ENCODE measurements around the gene ANAPC2. TPM values are rescaled to one million over a fixed set of nuclear protein-coding genes. Genes with fewer than 3 reads are reported as not detected.
A peak's percentile ranks its signal among the peaks of the same experiment; 100 is the strongest.

The ANAPC2 gene
- polyA plus RNA-seq, 6 donors from 2014 or later, result 6.1 to 9.3 (median 7.5) TPM

- no peaks in the 10 kb centered on the region for H3K36me3 Mint-ChIP-seq
- H3K27me3 Mint-ChIP-seq, result peaks cover 0 to 23% (median 8%) of the 10 kb centered on the region in 3 donors
- no peak overlapping the region for H3K4me3 Mint-ChIP-seq
- no peak for DNase-seq
- peaks cover 14 to 19% (median 14%) of the 10 kb centered on the region in 3 donors for H3K4me1 Mint-ChIP-seq
- H3K9me3 Mint-ChIP-seq, result peaks cover 0 to 2% (median 0%) of the 10 kb centered on the region in 7 donors
- no peak for ATAC-seq (ENCODE audit: low read depth in 2 of 2)
- H3K27ac Mint-ChIP-seq, result peak overlapping the region in 1 of 6 donors; percentile 81
Measured at GRCh38 chr9:137231372-137232039, 43.1 kb upstream of the ANAPC2 start.

GRCh38 chr9:137230705-137231371 lies 42.5 kb upstream of the ANAPC2 start, which contains the start of gene SLC34A3:
TSS of gene SLC34A3 (plus strand) at chr9:137230901. CDS start at chr9:137231703, 802 bp downstream.
- Mint-ChIP-seq H3K27ac (peak within 1 kb of the TSS in 1 of 6 donors; percentile 81), H3K27me3 (peaks cover 0 to 23% (median 8%) of the 10 kb centered on the region in 3 donors), H3K4me3 (no peak within 1 kb of the TSS), H3K36me3 (no peaks in the 10 kb centered on the region), H3K4me1 (peaks cover 14 to 19% (median 14%) of the 10 kb centered on the region in 3 donors), H3K9me3 (peaks cover 0 to 2% (median 0%) of the 10 kb centered on the region in 7 donors)
- DNase-seq (no peak), ATAC-seq (ENCODE audit: low read depth in 2 of 2) (no peak)

GRCh38 chr9:137229903-137230704 lies 41.7 kb upstream of the ANAPC2 start:
- H3K4me3 Mint-ChIP-seq, result no peak overlapping the region
- H3K36me3 Mint-ChIP-seq, result no peaks in the 10 kb centered on the region
- H3K27ac Mint-ChIP-seq, result no peak overlapping the region
- peaks cover 0 to 2% (median 0%) of the 10 kb centered on the region in 7 donors for H3K9me3 Mint-ChIP-seq
- no peak for ATAC-seq (ENCODE audit: low read depth in 2 of 2)
- no peak for DNase-seq
- H3K27me3 Mint-ChIP-seq, result peaks cover 0 to 21% (median 8%) of the 10 kb centered on the region in 3 donors
- peaks cover 10 to 14% (median 10%) of the 10 kb centered on the region in 3 donors for H3K4me1 Mint-ChIP-seq

- peaks cover 3 to 7% (median 5%) of the 10 kb centered on the region in 3 donors for H3K4me1 Mint-ChIP-seq
- no peak for DNase-seq
- peaks cover 0 to 15% (median 8%) of the 10 kb centered on the region in 3 donors for H3K27me3 Mint-ChIP-seq
- peaks cover 0 to 2% (median 0%) of the 10 kb centered on the region in 7 donors for H3K9me3 Mint-ChIP-seq
- no peak overlapping the region for H3K4me3 Mint-ChIP-seq
- H3K36me3 Mint-ChIP-seq, result no peaks in the 10 kb centered on the region
- no peak overlapping the region for H3K27ac Mint-ChIP-seq
- ATAC-seq (ENCODE audit: low read depth in 2 of 2), result no peak
Measured at GRCh38 chr9:137228968-137229896, 40.9 kb upstream of the ANAPC2 start.

- H3K27ac Mint-ChIP-seq, result no peak overlapping the region
Measured at GRCh38 chr9:137228506-137228967, 40.2 kb upstream of the ANAPC2 start.

GRCh38 chr9:137227853-137228505 lies 39.6 kb upstream of the ANAPC2 start:
- peaks cover 0 to 15% (median 8%) of the 10 kb centered on the region in 3 donors for H3K27me3 Mint-ChIP-seq
- peaks cover 0 to 2% (median 0%) of the 10 kb centered on the region in 7 donors for H3K9me3 Mint-ChIP-seq
- peaks cover 6 to 9% (median 7%) of the 10 kb centered on the region in 3 donors for H3K4me1 Mint-ChIP-seq
- ATAC-seq (ENCODE audit: low read depth in 2 of 2), result no peak
- peak overlapping the region in 1 of 8 donors; percentile 12 for H3K4me3 Mint-ChIP-seq
- DNase-seq, result no peak
- H3K36me3 Mint-ChIP-seq, result no peaks in the 10 kb centered on the region
- peak overlapping the region in 4 of 6 donors; percentile 60 to 97 (median 78) for H3K27ac Mint-ChIP-seq

More at GRCh38 chr9:137228506-137228967, 40.2 kb upstream of the ANAPC2 start:
- Mint-ChIP-seq H3K36me3 (no peaks in the 10 kb centered on the region), H3K27me3 (peaks cover 0 to 15% (median 8%) of the 10 kb centered on the region in 3 donors), H3K4me3 (no peak overlapping the region), H3K4me1 (peaks cover 5 to 7% (median 6%) of the 10 kb centered on the region in 3 donors), H3K9me3 (peaks cover 0 to 2% (median 0%) of the 10 kb centered on the region in 7 donors)
- ATAC-seq (ENCODE audit: low read depth in 2 of 2) (no peak), DNase-seq (no peak)

- peak; percentile 42 to 43 for ATAC-seq (ENCODE audit: low read depth in 2 of 2)
- Mint-ChIP-seq H3K27me3 (peaks cover 0 to 15% (median 8%) of the 10 kb centered on the region in 3 donors), H3K9me3 (peaks cover 0 to 2% (median 0%) of the 10 kb centered on the region in 7 donors), H3K4me1 (peaks cover 6 to 12% (median 11%) of the 10 kb centered on the region in 3 donors), H3K27ac (peak within 1 kb of the TSS; percentile 42 to 97 (median 69)), H3K36me3 (no peaks in the 10 kb centered on the region), H3K4me3 (peak within 1 kb of the TSS in 1 of 8 donors; percentile 12)
- DNase-seq, result peak; percentile 78
Measured at GRCh38 chr9:137227054-137227852, 38.9 kb upstream of the ANAPC2 start, which contains the start of gene RNF224. TSS of gene RNF224 (plus strand) at chr9:137227502. CDS start at chr9:137228336, 834 bp downstream.

GRCh38 chr9:137226338-137227053 lies 38.1 kb upstream of the ANAPC2 start:
- Mint-ChIP-seq H3K4me3 (no peak overlapping the region), H3K9me3 (peaks cover 0 to 2% (median 0%) of the 10 kb centered on the region in 7 donors), H3K36me3 (no peaks in the 10 kb centered on the region), H3K4me1 (peaks cover 6 to 12% (median 11%) of the 10 kb centered on the region in 3 donors), H3K27ac (peak overlapping the region in 3 of 6 donors; percentile 42 to 79 (median 67)), H3K27me3 (peaks cover 0 to 15% (median 8%) of the 10 kb centered on the region in 3 donors)
- DNase-seq (no peak), ATAC-seq (ENCODE audit: low read depth in 2 of 2) (no peak)

- no peaks in the 10 kb centered on the region for H3K36me3 Mint-ChIP-seq
- peaks cover 0 to 15% (median 8%) of the 10 kb centered on the region in 3 donors for H3K27me3 Mint-ChIP-seq
- peaks cover 6 to 12% (median 11%) of the 10 kb centered on the region in 3 donors for H3K4me1 Mint-ChIP-seq
- ATAC-seq (ENCODE audit: low read depth in 2 of 2) (no peak), DNase-seq (no peak)
- no peak overlapping the region for H3K4me3 Mint-ChIP-seq
- H3K9me3 Mint-ChIP-seq, result peaks cover 0 to 2% (median 0%) of the 10 kb centered on the region in 7 donors
- peak overlapping the region in 2 of 6 donors; percentile 67 to 79 for H3K27ac Mint-ChIP-seq
Measured at GRCh38 chr9:137225699-137226331, 37.5 kb upstream of the ANAPC2 start.
